ENCODE measurements around the gene SLC25A23.

Gene SLC25A23

DNA sequence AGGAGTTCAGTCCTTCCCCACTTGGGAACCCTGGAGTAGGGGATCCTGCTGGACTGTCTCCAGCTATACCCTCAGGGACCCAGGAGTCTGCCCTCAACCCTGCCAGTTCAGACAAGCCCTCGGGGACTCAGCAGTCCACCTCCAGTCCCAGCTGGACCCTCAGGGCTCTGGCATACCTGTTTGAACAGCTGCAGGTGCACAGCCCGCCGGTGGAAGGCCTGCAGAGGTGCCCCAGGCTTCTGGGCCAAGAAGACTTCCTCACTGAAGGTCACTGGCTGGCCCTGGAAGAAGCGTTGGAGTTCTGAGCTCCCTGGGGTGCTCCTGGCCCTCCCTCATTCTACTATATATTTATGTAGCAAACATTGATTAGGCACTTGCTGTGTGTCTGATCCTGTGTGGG is 13.1 kb upstream of the SLC25A23 start:
- H3K9me3 ChIP-seq (ENCODE audit: low read length) = no peaks in the 10 kb centered on the region
- no peak overlapping the region for H3K27ac ChIP-seq (ENCODE audit: low read depth, low read length, poor library complexity, severe bottlenecking)
- H3K4me2 ChIP-seq (ENCODE audit: low read length) = no peak overlapping the region
- peaks cover 29% of the 10 kb centered on the region for H3K36me3 ChIP-seq (ENCODE audit: insufficient read depth, low read length)
- no peaks in the 10 kb centered on the region for H3K9me2 ChIP-seq (ENCODE audit: low read depth, low read length)
- no peaks in the 10 kb centered on the region for H3K79me2 ChIP-seq (ENCODE audit: insufficient read depth, low read length)
- no peak for TF ChIP-seq EZH2 (IDR thresholded peaks at IDR 0.05; ENCODE audit: borderline replicate concordance, low read length)
- TF ChIP-seq, protein P1, sequence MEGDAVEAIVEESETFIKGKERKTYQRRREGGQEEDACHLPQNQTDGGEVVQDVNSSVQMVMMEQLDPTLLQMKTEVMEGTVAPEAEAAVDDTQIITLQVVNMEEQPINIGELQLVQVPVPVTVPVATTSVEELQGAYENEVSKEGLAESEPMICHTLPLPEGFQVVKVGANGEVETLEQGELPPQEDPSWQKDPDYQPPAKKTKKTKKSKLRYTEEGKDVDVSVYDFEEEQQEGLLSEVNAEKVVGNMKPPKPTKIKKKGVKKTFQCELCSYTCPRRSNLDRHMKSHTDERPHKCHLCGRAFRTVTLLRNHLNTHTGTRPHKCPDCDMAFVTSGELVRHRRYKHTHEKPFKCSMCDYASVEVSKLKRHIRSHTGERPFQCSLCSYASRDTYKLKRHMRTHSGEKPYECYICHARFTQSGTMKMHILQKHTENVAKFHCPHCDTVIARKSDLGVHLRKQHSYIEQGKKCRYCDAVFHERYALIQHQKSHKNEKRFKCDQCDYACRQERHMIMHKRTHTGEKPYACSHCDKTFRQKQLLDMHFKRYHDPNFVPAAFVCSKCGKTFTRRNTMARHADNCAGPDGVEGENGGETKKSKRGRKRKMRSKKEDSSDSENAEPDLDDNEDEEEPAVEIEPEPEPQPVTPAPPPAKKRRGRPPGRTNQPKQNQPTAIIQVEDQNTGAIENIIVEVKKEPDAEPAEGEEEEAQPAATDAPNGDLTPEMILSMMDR (IDR thresholded peaks at IDR 0.05; ENCODE audit: low read length) = no peak
- H3K27me3 ChIP-seq (ENCODE audit: insufficient read depth, low read length) = no peaks in the 10 kb centered on the region
- no peak overlapping the region for H3K9ac ChIP-seq (ENCODE audit: low read length)
- no peaks in the 10 kb centered on the region for H4K20me1 ChIP-seq (ENCODE audit: insufficient read depth, low read length)
- no peaks in the 10 kb centered on the region for H3K4me1 ChIP-seq (ENCODE audit: insufficient read depth, low read length, severe bottlenecking)
- H3K4me3 ChIP-seq (ENCODE audit: low read depth, low read length, poor library complexity, severe bottlenecking) = no peak overlapping the region
- H2AFZ ChIP-seq (ENCODE audit: low read length) = no peak overlapping the region
- no peaks in the 10 kb centered on the region for H3F3A ChIP-seq (ENCODE audit: insufficient read depth, low read length)

DNA sequence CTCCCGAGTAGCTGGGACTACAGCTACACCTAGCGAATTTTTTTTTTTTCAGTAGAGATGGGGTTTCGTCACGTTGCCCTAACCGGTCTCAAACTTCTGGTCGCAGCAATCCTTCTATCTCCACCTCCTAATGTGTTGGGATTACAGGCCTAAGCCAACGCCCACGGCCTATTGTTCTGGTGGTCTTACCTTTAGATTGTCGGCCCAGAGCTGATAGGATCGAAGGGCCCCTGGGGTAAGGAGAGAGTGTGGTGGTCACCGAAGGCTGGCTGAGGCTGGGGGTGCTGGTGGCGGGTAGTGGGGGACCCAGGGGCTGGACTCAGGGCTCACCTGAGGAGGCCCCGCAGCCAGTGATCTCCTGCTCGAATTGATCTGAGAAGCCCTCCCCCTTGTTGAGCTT is 11.5 kb upstream of the SLC25A23 start:
- H3K27me3 ChIP-seq (ENCODE audit: insufficient read depth, low read length) = no peaks in the 10 kb centered on the region
- TF ChIP-seq, protein P1 (IDR thresholded peaks at IDR 0.05; ENCODE audit: low read length) = no peak
- TF ChIP-seq EZH2 (IDR thresholded peaks at IDR 0.05; ENCODE audit: borderline replicate concordance, low read length) = no peak
- H4K20me1 ChIP-seq (ENCODE audit: insufficient read depth, low read length) = no peaks in the 10 kb centered on the region
- no peaks in the 10 kb centered on the region for H3K79me2 ChIP-seq (ENCODE audit: insufficient read depth, low read length)
- H3K9me2 ChIP-seq (ENCODE audit: low read depth, low read length) = no peaks in the 10 kb centered on the region
- H3K36me3 ChIP-seq (ENCODE audit: insufficient read depth, low read length) = peaks cover 17% of the 10 kb centered on the region
- no peak overlapping the region for H3K27ac ChIP-seq (ENCODE audit: low read depth, low read length, poor library complexity, severe bottlenecking)
- no peak overlapping the region for H2AFZ ChIP-seq (ENCODE audit: low read length)
- no peak overlapping the region for H3K9ac ChIP-seq (ENCODE audit: low read length)
- no peaks in the 10 kb centered on the region for H3K9me3 ChIP-seq (ENCODE audit: low read length)
- H3K4me1 ChIP-seq (ENCODE audit: insufficient read depth, low read length, severe bottlenecking) = no peaks in the 10 kb centered on the region
- H3K4me2 ChIP-seq (ENCODE audit: low read length) = no peak overlapping the region
- H3F3A ChIP-seq (ENCODE audit: insufficient read depth, low read length) = no peaks in the 10 kb centered on the region
- H3K4me3 ChIP-seq (ENCODE audit: low read depth, low read length, poor library complexity, severe bottlenecking) = no peak overlapping the region

DNA sequence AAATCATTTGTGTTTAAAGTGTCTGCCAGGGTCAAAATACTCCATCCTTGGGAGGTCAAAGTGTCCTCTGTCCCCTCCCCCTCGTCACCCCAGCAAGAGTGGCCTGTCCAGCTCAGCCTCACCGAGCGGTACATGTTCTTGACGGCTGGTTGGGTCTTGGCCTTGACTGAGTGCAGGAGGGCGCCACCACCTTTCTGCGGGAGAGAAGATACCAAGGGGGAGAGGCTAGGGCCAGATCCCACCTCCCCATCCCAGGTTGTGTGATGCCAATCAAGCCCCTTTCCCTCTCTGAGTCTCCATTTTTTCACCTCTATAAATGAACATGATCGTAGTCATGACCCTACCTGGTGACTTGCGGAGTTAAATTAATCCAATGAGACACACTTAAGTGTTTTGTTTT is 10.6 kb upstream of the SLC25A23 start:
- Histone ChIP-seq H3K4me1 (ENCODE audit: insufficient read depth, low read length, severe bottlenecking) (no peaks in the 10 kb centered on the region), H3K27me3 (ENCODE audit: insufficient read depth, low read length) (0 out of 2 replicates have a peak, but pooled peaks cover 1% of the 10 kb centered on the region), H3K9me2 (ENCODE audit: low read depth, low read length) (no peaks in the 10 kb centered on the region), H3K4me2 (ENCODE audit: low read length) (no peak overlapping the region), H4K20me1 (ENCODE audit: insufficient read depth, low read length) (no peaks in the 10 kb centered on the region), H3K4me3 (ENCODE audit: low read depth, low read length, poor library complexity, severe bottlenecking) (no peak overlapping the region), H3F3A (ENCODE audit: insufficient read depth, low read length) (no peaks in the 10 kb centered on the region), H3K9me3 (ENCODE audit: low read length) (no peaks in the 10 kb centered on the region), H3K9ac (ENCODE audit: low read length) (no peak overlapping the region), H2AFZ (ENCODE audit: low read length) (no peak overlapping the region), H3K36me3 (ENCODE audit: insufficient read depth, low read length) (peaks cover 8% of the 10 kb centered on the region), H3K27ac (ENCODE audit: low read depth, low read length, poor library complexity, severe bottlenecking) (no peak overlapping the region), H3K79me2 (ENCODE audit: insufficient read depth, low read length) (no peaks in the 10 kb centered on the region)
- TF ChIP-seq EZH2 (IDR thresholded peaks at IDR 0.05; ENCODE audit: borderline replicate concordance, low read length) = no peak
- TF ChIP-seq, protein P1 (IDR thresholded peaks at IDR 0.05; ENCODE audit: low read length) = no peak

All from OCI-LY1 (cell line).